HG03064 (cell line): ENCODE measurements around the gene TXNRD2.

Experiments used
- ATAC-seq: cut with Tn5 transposase; IDR thresholded peaks from one replicate; pipeline ENCODE4 v1.9.1; 2021; ENCODE audit warnings: low read depth; ENCODE audit not compliant: unreplicated experiment

Gene TXNRD2

GRCh38 chr22:19941365-19942082, at the start of gene TXNRD2, which contains the start of gene COMT:
TSS of gene TXNRD2 (minus strand) at chr22:19941818. CDS start at chr22:19941803, 15 bp downstream.
TSS of gene COMT (plus strand) at chr22:19941772. CDS start at chr22:19962527, 20,755 bp downstream.
- no peak for ATAC-seq

GRCh38 chr22:19991395-19991644, 49.7 kb upstream of the TXNRD2 start:
- ATAC-seq = no peak

GRCh38 chr22:19990609-19991394, 49.2 kb upstream of the TXNRD2 start:
- no peak for ATAC-seq

- no peak for ATAC-seq
Measured at GRCh38 chr22:19990188-19990587, 48.6 kb upstream of the TXNRD2 start.

- no peak for ATAC-seq
Measured at GRCh38 chr22:19989725-19990067, 48.1 kb upstream of the TXNRD2 start.

- ATAC-seq = no peak
Measured at GRCh38 chr22:19988965-19989724, 47.5 kb upstream of the TXNRD2 start.

GRCh38 chr22:19988331-19988808, 46.8 kb upstream of the TXNRD2 start:
- ATAC-seq = no peak

- no peak for ATAC-seq
Measured at GRCh38 chr22:19987394-19988306, 46.0 kb upstream of the TXNRD2 start.

GRCh38 chr22:19986410-19987341, 45.1 kb upstream of the TXNRD2 start:
- ATAC-seq = no peak

GRCh38 chr22:19986011-19986409, 44.4 kb upstream of the TXNRD2 start:
- no peak for ATAC-seq

- ATAC-seq = no peak
Measured at GRCh38 chr22:19984851-19985811, 43.5 kb upstream of the TXNRD2 start.

- ATAC-seq = no peak
Measured at GRCh38 chr22:19984201-19984753, 42.7 kb upstream of the TXNRD2 start.

GRCh38 chr22:19983741-19984140, 42.1 kb upstream of the TXNRD2 start:
- no peak for ATAC-seq

GRCh38 chr22:19982991-19983578, 41.5 kb upstream of the TXNRD2 start:
- no peak for ATAC-seq

GRCh38 chr22:19981961-19982920, 40.6 kb upstream of the TXNRD2 start:
- no peak for ATAC-seq
